HG02623 (cell line): ENCODE data around the gene RNF44.

Experiments
- ATAC-seq: cut with Tn5 transposase; IDR thresholded peaks from one replicate; pipeline ENCODE4 v1.9.1; 2021; ENCODE audit warnings: moderate library complexity; ENCODE audit not compliant: unreplicated experiment

The RNF44 gene

DNA sequence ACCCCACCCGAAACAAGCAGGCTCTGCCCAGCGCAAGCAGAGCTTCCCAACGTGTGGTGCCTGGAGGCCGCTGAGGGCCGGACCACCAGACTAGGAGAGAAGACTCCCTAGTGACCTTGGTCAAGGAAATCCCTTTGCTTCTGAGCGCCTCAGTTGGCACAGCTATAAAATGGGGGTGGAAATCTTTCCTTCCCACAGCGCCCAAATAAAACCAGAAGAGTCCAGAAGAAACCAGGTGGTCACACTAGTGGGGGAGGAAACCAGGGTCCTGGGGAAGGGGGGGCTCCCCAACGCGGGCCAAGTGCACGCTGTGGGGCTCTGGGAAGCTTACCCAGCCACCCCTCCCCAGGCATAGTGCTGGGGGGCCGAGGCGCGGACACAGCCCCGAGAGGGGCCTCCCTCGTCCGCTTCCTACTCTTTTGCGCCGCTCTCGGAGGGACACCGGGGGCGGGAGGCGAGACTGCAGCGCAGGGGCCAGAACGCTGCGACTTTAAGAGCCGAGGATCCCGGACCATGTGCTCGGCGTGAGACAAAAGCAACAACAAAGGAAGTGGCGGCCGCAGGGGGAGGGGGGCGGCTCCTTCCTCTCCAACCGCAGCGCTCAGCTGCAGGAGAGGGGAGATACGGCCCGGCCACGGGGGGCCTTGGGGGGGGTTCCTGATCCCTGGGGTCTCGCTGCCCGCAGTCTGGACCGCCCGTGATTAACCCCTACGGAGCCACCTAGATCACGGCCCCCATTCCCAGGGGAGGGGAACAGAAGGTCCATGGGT lies 885 bp downstream of the RNF44 start:
- ATAC-seq: no peak

DNA sequence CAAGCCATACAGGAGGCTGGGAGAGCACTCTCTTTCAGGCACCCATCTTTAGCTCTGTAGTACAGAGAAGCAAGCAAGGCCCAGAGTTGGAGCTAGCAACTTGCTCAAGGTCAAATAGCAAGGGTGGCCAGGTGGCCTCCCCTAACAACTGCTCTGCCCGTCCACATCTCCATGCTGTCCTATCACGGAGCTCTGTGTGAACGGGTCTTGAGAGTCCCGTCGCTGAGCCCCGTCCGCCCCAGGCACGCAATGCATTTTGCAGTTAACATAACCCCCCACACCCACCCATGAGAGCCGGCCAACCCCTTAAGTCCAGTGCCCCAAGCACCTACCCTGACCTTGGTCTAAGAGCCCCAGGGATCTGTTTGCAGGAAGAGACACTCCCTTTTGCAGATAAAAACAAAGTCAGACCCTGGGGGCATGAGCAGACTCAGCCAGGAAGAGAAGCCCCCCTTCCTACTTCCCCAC lies 1.5 kb downstream of the RNF44 start:
- ATAC-seq: no peak

DNA sequence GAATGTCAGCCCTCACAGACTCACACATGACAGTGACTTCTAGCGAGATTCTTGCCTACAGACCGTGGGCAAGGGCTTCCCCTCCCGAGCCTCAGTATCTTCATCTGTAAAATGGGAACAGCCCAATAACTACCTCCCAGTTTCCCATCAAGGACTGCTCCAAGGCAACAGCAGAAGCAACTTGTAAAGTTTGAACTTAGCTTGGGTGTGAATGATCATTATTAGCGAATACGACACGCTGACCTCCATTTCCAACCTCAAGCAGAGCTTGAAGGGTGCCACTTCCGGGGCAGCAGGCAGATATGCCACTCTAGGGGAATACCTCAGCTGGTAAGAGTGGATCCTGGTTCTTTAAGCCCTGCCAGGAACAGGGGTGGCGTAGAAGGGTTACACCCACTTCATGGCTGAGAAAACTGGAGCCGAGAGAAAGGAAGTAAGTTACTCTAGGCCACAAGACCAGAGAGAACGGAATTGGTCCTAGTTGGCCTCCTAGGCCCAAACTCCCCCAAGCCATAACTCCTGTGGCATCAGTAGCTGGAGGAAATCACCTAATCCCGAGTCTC lies 2.0 kb downstream of the RNF44 start:
- no peak for ATAC-seq

DNA sequence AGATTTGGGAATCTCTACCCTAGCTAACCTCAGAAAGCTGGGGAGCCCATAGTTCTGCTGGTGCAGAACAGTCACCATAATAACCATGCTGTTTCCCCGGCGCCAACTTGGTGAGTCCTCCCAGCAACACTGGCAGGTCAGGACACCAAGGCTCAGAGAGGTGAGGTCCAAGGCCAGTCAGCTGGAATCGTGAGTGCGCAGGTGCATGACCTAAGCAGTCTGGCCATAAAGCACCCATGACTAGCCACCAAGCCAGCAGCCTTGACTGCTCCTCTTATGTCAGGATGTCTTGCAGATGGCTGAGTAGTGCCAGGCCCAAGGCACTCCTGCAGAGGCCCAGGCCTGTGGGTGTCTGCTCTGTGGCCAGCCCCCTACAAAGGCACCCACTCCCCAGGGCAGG lies 2.6 kb downstream of the RNF44 start:
- ATAC-seq: no peak

DNA sequence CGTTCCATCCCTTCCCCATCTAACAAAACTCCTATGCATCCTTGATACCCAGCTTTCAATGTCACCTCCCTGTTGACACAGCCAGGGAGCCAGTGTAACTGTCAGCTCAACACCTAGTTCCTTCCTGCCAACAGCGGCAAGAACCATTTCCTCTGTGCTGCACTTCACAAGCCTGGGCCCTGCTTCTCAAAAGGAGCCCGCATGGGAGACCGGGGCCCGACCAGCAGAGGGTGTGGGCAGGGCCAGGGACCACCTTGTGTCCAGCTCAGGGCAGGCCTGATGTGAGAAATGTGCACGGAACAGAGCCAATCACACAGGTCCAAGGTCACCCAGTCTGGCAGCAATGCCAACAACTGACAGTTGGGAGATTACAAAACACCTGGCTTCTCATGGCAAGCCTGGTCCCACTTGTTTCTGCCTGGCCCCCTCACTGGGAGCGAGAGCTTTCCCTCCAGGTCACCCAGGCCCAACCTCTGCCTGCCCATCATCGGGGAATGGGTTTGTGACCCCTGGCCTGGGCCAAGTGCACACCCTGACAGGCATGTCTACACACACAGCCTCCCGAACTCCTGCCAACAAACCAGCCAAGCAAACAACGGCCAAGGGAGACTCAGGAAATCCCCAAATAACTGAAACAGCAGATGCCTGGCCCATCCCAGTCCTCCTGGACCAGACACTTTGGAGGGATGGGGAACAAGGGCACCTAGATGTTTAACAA lies 3.1 kb downstream of the RNF44 start:
- no peak for ATAC-seq

DNA sequence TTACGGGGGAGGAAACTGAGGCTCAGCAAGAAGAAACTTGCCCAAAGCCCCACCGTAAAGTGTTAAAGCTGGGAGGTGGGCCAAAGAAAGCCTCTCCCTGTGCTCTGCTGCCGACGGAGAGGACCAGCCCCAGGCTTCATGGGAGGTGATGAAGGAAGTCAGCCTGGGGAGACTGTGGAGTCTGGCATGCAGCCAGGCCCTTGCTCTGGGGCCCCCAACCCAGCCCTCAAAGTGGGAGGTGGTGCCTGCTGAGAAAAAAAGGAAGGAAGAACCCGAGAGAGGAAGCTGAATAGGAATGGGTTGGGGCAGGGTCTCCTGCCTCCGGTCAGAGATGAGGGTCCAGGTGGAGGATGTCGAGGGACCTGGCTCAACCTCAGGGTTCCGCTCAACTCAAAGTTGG lies 3.8 kb downstream of the RNF44 start:
- ATAC-seq: no peak

DNA sequence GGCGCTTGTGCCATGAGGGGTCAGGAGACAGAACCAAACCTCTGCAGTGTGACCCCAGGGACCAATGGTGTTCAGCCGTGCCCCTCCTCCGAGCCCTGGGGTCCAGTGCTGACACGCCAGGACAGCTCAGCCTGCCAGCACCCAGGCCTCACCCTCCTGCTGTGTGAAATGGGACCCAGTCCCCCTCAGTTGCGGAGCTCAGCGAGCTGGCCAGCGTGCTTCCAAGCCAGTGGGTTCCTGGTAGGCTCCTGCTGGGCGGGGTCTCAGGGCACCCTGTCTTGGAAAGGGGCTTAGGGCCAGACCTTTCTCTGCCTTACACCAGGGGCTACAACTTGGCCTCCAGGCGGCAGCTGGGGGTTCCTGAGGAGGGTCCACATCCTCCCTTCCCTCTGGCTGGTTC lies 4.4 kb downstream of the RNF44 start:
- ATAC-seq: no peak

DNA sequence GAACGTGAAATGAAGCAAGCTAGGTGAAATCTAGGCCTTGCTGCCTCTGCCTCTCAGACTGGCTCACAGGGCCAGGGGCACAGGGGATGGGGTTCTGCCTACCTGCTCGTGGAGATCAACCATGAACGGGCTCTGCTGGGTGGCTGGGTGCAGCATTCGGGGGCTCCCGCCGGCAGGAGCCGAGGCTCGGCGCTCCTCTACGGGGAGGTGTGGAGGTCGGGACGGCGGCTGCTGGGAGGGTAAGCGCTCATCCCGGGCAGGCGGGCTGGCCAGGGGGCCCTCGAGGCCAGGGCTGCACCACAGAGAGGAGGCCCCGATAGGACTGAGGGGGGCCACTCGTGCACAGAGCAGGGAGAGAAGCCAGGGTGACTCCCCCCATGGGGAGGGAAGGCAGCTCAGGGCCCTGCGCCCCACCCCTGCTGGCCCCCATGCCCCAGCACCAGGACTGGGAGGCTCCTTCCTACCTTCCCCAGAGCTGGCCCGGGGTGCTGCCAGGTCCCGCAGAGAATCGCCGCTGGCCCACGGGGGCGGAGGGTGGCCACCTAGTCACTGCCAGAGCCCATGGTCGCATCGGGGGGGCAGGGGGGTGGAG lies 5.2 kb downstream of the RNF44 start:
- no peak for ATAC-seq

DNA sequence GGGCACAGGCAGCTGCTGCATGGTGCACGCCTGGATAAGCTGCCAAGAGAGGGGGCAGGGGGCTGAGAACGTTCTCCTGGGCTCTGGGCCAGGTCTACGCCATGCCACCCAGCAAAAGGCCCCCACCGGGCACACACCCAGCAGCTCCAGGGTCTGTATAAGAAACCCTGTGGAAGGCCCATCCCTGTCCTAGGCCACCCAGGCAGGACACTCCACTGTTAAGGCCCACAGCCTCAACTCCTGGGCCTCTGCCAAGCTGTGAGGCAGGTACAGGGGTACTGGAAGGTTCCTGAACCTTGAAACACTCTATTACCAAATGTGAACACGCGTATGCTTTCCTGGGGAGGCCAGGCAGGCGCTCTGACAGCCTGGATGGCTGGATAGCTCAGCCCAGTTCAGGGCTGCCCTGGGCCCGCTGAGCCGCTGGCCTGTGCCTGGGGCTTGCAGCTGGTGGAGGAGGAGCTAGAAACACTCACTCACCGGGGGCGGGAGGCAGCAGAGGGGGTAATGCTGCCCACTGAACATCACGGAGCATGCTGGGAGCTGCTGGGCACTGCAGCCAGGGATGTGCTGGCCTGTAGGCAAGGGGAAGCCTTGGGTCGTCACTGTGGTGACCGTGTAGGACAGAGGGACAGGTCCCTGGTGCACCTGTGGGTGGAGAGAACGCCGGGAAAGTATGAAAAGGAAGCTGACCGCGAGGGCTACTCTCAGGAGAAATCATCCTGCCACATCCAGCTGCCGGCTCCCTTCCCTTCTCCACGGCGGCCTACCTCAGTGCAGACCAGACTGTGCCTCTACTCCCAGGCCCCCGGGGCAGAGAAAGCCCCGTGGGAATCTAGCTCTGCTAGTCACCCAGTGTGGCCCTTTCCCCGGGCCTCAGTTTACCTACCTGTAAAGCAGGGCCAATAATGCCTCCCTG lies 6.0 kb downstream of the RNF44 start:
- ATAC-seq: no peak

DNA sequence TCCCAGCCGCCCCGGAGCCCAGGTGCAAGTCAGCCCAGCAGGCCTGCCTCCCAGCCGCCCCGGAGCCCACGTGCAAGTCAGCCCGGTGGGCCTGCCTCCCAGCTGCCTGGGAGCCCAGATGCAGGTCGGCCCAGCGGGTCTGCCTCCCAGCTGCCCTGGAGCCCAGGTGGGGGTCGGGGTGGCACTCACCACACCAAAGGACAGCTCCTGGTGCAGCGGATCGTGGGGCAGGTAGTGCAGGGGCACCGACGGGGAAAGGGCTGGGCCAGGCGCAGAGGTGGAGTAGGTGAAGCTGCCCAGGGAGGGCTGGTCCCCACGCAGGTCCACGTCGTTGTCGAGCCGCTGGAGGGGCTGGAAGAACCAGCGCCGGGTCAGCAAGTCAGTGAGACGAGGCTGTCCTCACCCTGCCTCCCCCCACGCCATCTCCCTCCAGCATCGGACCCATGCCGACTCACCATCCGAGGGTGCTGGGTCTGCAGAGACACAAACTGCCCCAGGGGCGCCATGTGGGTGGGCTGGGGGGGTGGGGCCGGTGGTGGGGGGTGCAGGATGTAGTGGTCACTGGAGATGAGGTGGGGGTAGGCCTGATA lies 6.7 kb downstream of the RNF44 start:
- ATAC-seq: no peak

DNA sequence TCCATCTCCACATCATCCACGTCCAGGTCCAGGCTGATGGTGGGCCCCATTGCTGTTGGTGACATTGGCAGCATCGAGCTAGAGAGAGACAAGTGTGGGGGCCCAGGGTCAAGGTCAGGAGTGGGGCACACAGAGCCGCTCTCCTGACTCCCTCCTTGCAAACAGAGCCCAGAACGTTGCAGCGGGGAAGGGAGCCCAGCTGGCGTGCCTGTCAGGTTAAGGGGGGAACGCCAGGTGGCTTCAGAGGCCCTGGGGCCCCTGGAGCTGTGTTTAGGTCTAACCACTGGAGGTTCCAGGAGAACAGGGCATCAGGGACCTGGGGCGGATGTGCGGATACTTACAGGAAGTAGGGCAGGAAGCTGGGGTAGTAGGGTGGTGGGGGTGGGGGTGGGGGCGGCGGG lies 7.5 kb downstream of the RNF44 start:
- ATAC-seq: no peak

DNA sequence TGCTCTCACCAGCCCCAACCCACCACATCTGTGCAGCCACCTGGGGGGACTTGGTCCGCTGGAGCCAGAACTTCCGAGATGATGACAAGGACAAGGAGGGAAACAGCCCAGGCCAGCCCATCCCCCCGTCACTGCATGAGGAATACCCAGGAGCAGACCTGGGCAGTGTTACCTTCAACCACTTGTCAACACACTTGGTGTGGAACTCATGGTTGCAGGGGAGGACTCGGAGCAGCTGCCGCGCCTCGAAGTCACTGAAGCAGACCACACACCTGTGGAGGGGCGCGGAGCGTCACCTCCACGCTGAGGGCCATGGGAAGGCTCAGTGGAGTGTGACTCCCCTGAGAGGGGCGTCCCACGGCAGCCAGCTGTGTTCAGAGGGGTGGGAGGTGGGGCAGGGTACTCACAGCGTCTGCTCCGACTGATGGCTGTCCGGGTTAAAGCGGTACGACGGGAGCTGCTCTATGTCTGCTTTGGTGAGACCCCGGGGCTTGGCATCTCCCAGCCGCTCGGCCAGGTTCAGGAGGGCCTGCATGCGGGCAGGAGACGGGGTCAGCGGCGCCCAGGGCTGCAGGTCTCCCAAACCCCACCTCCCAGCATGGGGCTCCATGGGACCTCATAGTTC lies 8.0 kb downstream of the RNF44 start:
- ATAC-seq: no peak

DNA sequence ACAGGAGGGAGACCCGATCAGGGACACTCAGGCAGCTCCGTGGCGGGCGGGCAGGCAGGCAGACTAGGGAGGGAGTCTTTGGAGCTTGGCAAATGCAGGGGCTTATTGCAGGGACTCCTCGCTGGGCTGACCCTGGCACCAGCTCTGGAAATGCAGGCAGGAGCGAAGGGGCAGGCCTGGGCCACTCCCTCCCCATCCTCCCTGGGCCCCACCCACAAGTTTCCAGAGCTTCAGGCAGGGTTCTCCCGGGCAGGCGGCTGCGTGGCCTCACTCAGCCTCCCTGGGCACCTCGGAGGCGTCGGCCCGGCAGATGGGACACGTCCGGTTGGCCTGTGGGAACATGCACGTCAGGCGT lies 8.5 kb downstream of the RNF44 start:
- ATAC-seq: no peak

DNA sequence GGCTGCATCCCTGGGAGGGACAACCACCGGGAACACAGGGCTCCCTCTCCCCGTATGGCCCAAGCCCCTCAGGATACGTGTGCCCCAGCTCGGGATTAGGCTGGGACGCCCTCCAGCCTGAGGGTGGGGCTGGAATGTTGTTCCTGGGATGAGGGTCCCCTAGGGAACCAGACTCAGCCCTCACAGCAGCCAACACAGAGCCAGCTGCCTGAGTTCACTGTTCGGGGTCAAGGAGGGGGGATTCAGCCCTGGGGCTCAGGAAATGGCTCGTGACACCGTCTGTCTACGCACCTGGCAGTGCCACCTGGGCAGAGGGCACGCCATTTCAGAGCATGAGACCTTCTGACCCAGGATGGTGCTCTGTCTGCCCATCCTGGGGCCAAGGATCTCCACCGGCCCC lies 8.9 kb downstream of the RNF44 start:
- no peak for ATAC-seq

DNA sequence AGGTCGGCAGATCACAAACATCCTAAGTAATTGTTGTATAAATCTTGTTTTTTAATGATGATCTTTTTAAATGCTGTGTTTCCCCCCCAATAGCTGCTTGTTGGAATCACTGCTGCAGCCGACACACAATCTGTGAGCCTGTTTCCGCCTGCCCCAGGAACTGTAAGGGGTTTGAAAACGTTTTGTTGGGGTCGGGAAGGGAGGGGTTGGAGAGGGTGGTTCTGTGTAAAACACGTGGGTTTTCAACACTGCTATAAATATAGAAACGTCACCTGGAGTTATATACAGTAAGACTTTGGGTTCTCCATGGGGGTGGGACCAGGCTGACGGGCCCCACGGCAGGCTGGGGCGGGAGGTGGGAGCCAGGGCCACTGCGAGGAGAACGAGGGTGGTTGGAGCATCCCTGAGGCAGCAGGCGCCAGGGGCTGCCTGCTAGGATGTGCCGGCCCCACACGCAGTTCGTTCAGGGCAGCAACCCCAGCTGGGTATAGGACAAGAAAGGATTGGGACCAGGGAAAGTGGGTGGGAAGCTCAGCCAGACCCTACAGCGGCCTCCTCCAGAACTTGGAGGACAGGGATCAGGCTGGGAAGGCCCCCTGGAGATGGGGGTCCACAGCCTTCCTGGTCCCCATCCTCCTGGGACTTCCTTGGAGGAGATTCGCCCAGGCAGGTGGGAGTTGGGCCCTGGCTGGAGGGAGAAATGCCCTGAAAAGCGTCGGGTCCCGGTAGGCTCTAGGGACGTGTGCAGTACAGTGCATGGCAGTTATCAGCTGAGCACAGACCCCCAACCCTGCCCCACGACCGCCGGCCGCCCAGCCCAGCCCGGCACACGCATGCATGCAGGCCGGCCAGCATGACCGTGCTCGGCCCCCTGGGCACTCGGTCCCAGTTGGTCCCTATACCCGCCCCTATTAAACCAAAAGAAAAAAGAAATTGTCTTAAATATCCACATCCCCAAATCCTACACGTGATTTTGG lies 9.7 kb downstream of the RNF44 start:
- no peak for ATAC-seq

DNA sequence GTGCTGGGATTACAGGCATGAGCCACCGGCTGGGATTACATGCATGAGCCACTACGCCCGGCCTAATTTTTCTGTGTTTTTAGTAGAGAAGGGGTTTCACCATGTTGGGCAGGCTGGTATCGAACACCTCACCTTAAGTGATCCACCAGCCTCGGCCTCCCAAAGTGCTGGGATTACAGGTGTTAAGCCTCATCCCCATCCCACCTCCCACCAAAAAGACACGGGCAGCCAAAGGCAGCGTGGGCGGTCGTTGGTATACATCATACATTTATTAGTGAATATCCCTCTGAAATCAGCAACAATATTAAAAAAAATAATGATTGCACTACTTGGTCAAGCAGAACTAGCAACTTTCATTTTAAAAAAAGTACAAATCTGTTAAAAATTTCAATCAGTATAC lies 10.7 kb downstream of the RNF44 start:
- ATAC-seq: no peak

DNA sequence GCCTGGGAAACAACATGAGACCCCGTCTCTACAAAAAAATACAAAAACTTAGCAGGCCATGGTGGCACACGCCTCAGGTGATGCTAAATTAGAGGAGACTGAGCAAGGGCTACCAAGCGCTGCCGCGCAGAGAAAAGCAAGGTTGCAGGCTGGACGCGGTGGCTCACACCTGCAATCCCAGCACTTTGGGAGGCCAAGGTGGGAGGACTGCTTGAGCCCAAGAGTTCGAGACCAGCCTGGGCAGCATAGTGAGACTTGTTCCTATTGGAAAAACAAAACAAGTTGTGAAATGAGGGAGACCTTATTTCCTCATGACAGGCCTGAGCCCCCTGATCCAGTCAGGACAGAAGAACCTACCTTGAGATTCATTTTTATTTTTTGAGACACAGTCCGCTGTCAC lies 11.5 kb downstream of the RNF44 start:
- no peak for ATAC-seq

DNA sequence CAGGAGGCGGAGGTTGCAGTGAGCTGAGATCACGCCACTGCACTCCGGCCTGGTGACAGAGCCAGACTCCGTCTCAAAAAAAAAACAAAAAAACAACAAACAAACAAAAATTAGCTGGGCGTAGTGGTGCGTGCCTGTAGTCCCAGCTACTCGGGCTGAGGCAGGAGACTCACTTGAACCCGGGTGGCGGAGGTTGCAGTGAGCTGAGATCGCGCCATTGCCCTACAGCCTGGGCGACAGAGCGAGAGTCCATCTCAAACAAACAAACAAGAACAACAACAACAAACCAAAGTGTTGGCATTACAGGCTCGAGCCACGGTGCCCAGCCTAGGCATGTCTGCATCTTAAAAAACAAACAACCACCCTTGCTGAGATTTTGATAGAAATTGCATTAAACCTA lies 12.2 kb downstream of the RNF44 start:
- ATAC-seq: no peak

DNA sequence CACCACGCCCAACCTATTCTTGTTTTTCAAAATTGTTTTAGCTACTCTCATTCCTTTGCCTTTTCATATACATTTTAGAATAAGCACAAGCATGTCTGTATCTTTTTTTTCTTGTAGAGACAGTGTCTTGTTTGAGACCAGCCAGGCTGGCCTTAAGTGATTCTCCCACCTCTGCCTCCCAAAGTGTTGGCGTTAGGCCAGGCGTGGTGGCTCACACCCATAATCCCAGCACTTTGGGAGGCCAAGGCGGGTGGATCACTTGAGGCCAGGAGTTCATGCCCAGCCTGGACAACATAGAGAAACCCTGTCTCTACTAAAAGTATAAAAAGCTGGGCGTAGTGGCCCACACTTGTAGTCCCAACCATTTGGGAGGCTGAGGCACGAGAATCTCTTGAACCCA lies 13.1 kb downstream of the RNF44 start:
- no peak for ATAC-seq
